Activated CD4-positive, CD25-positive, alpha-beta regulatory T cell treated with anti-CD3 and anti-CD28 coated beads, Interleukin-2, amount 50 U/mL, for 72 hours (primary cell): ENCODE results near the gene DNAH2.
"Not testable (repeated sequence)": the region's sequence is repeated elsewhere in the genome, so short reads cannot be mapped to it uniquely, and the experiment has no call there.

Experiments
- DNase-seq: peaks from one replicate; pipeline ENCODE4 v3.0.0; 2021

Gene DNAH2

DNA sequence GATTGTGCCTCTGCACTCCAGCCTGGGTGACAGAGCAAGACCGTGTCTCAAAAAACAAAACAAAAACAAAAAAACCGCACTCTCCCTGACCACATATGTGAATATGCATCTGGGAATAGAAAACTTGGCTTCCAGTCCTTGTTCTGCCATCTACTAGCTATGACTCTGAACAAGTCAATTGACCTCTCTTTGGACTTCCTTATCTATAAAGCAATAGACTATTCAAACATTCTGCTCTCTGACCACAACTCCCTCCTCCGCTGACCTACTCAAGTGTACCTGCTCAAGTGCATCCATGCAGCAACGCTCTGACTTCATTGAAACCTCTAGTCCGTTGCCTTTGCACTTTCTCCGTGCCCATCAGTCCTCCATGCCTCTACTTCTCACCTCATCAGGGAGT is 63.9 kb downstream of the DNAH2 start:
- no peak for DNase-seq

DNA sequence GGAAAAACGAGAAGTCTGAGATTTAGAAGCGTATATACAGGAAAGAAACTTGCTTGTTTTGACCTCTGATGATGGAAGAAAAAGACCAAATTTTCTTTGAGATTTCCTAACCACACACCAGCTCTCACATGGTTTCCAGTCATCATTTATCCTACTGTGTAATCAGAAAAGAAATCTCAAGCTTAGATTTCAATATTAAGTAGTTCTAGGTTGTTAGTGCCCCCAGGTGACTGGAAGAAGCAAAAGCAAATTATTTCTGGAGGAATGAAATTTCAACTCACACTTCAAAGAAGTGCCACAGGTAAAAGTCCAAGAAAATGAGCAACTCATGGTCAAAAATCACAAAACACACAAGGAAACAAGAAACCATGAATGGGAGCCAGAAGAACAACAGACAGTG is 64.7 kb downstream of the DNAH2 start:
- no peak for DNase-seq

DNA sequence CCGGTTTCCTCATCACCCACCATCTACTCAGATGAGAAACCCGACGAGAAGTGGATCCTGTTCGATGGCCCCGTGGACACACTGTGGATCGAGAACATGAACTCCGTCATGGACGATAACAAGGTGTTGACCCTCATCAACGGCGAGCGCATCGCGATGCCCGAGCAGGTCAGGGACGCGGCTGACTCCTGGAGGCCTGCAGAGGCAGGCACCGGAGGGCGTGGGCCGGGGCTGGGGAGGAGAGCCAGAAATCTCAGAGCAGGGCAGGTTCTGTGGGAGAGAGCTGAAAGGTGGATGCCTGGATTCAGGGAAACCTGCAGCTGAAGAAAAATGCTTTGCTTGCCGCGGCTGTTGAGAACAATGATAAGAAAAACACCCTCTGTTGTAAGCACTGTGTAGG is 69.3 kb downstream of the DNAH2 start:
- DNase-seq = no peak

DNA sequence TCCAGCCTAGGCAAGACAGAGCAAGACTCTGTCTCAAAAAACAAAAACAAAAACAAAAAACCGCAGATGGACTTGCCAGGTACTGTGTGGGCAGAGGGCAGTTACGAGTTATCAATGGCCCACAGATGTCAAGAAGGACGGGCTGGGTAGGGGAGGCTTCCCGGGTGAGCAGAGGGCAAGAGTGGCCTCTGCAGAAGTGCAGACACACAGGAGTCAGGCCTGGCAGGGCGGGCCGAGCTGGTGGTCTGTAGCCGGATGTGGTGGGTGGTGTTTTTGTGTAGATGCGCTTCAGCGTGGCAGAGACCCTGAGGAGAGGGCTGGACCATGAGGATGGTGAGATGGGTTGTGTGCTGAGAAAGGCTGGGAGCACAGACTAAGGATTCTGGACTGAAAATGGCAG is 71.6 kb downstream of the DNAH2 start:
- no peak for DNase-seq

DNA sequence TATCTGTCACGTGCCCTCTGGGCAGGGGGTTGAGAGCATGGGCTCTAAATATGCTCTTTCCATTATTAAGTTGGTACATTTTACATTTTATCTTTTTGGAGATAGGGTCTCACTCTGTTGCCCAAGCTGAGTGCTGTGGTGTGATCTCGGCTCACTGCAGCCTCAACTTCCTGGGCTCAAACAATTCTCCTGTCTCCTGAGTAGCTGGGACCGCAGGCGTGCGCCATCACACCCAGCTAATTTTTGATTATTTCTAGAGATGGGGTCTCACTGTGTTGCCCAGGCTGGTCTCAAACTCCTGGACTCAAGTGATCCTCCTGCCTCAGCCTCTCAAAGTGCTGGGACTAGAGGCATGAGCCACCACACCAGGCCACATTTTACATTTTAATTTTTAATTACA is 72.6 kb downstream of the DNAH2 start:
- no peak for DNase-seq

DNA sequence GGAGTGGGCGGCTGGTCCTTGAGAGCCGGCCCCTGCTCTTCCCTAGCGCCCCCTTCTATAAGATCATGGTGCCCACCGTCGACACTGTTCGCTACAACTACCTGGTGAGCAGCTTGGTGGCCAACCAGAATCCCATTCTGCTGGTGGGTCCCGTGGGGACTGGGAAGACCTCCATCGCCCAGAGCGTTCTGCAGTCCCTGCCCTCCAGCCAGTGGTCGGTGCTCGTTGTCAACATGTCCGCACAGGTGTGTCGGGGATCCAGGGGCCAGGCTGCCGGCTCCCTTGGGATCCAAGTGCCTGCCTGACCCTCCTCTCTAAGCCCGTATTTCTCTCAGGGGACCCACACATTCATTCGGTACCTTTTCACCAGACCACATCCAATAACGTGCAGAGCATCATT is 75.1 kb downstream of the DNAH2 start:
- no peak for DNase-seq

DNA sequence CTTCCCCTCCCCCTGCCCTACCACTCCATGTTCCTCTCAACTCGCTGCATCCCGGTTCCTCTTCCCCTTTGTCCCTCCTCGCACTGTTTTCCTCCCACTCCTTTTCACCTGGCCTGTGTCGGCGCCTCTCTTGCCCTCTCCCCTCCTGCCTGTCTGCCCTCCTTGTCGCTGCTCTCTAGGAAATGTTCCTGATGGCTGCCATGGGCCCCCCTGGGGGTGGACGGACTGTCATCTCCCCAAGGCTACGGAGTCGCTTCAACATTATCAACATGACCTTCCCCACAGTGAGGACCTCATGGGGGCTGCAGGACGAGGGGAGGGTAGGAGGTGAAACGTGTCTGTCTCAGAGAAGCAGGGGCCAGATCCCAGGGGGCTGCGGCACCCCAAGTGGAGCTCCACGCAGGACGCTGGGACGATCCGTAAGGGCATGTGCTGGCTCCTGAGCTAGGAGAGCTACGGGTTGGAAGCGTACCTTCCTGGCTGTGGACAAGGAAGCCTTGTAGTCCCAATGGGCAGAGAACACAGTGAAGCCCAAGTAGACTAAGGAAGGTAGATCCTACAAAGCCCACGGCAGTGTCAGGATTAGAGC is 76.6 kb downstream of the DNAH2 start:
- no peak for DNase-seq

DNA sequence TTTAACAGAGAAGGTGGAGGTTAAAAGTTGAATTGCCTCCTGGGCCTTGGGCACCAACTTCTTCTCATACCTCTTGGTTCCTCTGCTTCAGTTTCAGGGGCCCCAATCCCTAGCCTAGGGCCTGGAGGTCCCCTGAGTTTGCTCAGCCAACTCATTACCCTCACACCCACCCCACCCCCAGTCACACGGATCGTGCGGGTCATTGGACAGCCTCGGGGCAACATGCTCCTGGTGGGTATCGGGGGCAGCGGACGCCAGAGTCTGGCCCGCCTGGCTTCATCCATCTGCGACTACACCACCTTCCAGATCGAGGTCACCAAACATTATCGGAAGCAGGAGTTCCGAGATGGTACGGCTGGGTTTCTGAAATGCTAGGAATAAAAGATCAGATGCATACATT is 80.4 kb downstream of the DNAH2 start:
- no peak for DNase-seq

DNA sequence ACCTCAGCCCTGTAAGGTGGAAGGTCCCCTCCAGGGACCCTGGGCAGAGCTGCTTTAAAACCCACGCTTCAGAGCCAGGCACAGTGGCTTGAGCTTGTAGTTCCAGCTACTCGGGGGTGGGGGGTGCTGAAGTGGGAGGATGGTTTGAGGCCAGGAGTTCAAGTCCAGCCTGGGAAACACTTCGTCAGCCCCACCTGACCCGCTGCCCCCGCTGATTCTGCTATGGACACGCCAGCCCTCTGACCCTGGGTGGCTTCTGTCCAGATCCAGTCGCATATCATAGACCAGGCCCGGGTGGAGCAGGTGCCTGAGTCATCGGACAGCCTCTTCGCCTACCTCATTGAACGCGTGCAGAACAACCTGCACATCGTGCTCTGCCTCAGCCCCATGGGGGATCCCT is 81.3 kb downstream of the DNAH2 start:
- DNase-seq = no peak

DNA sequence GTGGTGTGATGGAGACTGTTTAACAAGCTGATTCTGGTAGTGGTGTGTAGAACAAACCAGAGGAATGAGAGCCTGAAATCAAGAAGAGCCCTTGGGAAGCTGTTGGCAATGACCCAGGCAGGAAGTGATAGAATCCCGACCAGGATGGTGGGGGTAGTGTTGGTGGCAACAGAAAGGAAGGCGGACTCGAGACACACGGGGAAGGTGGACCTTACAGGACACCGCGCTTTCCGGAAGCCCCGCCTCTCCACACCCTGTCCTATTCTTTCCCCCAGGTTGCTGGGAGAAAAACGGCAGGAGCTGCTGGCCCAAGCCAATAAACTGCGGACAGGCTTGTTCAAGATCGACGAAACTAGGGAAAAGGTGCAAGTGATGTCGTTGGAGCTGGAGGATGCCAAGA is 86.4 kb downstream of the DNAH2 start:
- DNase-seq = no peak

DNA sequence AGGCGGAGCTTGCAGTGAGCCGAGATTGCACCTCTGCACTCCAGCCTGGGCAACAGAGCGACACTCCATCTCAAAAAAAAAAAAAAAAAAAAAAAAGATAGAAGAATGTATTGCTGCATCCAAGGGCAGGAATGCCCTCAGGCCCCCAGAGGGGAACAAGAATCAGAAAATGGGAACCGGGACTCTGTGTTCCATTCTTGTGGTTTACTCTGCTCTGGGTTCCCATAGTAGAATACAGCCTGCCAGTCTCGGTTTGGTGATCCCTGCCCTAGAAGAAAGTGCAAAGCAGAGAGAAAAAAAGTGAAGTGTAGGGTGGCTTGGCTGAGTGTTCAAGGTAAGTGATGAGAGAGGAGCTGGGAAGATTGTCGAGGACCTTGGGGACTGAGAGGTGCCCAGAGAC is 89.0 kb downstream of the DNAH2 start:
- no peak for DNase-seq

DNA sequence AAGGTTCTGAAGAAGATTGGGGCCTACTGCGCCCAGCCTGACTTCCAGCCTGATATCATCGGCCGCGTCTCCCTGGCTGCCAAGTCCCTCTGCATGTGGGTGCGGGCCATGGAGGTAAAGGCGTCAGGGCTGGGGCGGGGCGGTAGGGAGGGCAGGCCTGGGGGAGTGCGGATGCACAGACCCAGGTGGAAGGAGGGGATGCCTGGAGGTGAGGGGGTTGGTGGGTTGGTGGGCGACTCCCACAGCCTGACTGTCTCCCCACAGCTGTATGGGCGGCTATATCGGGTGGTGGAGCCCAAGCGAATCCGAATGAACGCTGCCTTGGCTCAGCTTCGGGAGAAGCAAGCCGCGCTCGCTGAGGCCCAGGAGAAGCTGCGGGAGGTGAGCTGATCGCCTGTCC is 89.7 kb downstream of the DNAH2 start:
- DNase-seq = no peak

DNA sequence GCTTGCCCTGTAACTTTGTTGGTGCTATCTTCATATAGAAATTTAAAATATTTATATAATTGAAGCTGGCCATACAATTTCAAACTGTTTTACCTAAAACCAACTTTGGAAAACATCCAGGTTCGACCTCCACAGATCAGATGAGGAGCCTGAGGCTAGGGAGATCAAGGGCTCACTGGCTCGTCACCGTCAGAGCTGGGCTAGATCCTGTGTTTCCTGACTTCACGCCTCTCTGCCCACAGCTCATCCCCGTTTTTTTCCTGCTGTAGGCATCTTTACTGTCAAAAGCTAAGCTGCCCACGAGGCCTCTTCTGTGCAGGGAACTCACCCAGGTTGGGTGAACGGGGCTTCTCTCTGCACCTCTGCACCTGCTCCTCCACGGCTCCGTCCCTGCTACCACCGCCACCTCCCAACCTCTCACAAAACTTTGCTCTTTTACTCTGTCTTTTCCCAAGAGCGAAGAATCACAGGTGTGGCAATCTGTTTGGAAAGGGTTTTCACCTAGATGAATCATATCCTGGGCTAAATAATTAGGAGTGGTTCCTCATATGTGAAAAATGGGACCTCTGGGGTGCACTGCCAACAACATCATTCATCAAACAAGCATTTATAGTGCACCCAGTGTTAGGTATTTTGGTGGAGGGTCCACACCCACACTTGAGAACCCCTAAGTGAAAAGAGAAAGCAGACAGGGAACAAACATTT is 91.7 kb downstream of the DNAH2 start:
- DNase-seq = no peak

DNA sequence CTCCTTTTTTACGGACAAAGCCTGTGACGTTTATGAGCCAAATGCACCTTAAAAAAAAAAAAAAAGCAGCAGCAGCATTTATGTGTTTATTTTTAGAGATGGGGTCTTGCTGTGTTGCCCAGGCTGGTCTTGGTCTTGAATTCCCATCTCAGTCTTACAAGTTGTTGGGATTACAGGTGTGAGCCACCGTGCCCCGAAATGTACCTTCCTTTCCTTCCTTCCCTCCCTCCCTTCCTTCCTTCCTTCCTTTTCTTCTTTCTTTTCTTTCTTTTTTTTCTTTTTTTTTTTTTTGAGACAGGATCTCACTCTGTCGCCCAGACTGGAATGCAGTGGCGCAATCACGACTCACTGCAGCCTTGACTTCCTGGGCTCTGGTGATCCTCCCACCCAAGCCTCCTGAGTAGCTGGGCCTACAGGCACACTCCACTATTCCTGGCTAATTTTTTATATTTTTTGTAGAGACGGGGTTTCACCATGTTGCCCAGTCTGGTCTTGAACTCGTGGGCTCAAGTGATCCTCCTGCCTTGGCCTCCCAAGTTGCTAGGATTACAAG is 92.3 kb downstream of the DNAH2 start:
- not testable (repeated sequence) for DNase-seq

DNA sequence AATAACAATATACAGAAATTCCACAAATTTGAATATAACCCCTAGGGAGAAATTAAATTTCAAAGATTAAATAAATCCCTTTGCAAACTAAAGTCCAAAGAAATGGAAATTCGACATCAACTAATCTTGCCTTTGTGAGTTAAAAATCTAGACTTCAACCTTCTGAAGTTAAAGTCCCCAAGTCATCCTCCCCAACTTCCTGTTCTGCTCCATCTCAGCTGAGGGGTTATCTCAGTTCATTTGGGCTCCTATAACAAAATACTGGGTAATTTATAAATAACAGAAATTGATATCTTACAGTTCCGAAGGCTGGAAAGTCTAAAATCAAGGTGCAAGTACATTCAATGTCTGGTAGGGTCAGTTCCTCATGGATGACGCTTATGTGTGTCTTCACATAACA is 93.7 kb downstream of the DNAH2 start:
- no peak for DNase-seq

DNA sequence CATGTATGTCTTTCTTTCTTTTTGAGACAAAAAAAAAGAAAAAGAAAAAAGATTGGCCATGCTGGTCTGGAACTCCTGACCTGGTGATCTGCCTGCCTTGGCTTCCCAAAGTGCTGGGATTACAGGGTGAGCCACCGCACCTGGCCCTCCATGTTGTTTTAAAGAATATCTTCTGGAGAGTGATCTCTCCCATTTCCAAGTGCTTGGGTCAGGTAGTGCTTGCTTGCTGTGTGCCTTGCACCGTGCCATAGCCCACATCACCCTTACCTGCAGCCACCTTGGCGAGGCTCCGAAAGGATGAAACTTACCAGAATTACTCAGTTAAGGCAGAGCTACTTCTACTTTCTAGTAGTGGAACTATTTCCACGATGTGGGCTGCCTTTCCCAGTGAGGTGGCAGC is 97.4 kb downstream of the DNAH2 start:
- DNase-seq = no peak

DNA sequence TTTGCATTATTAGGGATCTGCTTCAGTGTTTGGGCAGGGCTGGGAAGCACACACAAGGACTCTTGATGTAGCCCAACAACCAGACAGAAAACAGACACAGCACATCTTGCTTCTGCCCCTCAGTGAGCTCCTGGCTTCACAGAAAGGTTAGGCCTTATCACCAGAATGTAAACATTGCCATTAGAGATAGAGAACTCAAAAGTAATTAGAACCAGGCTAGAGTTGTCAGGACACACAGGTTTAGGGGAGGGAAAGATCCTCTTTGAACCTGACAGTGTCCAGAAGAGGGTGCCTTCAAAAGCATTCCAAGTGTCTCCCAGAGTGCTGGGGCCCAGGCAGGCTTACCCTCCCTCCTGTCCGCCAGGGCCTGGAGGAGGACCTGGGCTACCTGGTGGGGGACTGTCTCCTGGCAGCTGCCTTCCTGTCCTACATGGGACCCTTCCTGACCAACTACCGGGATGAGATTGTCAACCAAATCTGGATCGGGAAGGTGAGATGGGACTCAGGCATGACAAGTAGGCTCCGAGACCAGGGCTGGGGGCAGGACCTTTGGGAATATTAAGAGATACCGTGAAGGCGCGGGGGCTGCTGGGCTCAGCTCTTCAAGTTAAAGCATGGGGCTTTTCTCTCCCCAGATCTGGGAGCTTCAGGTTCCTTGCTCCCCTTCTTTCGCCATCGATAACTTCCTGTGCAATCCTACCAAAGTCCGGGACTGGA is 99.5 kb downstream of the DNAH2 start:
- no peak for DNase-seq

DNA sequence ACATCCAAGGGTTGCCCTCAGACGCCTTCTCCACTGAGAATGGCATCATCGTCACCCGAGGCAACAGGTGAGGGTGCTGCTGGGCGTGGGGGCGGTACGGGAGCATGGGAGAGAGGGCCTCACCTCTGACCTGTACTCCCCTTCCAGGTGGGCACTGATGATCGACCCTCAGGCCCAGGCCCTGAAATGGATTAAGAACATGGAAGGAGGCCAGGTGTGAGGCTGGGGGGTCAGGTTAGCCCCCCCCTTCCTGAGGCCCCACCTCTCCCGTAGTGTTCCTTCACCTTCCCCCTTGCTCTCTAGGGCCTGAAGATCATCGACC is 100.1 kb downstream of the DNAH2 start:
- DNase-seq = no peak

DNA sequence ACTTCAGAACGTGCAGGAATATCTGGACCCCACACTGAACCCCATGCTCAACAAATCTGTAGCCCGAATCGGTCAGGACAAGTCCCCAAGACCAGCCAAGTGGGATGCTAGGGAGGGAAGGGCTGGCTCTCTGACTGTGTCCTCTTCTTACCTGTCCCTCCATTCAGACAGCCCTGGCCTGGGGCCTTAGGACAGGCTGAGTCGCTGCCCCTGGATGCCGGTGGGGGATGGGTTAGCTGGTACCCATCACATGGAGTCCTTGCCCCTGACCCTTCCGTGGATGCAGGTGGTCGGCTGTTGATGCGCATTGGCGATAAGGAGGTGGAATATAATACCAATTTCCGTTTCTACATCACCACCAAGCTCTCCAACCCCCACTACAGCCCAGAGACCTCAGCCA is 100.5 kb downstream of the DNAH2 start:
- DNase-seq = no peak

DNA sequence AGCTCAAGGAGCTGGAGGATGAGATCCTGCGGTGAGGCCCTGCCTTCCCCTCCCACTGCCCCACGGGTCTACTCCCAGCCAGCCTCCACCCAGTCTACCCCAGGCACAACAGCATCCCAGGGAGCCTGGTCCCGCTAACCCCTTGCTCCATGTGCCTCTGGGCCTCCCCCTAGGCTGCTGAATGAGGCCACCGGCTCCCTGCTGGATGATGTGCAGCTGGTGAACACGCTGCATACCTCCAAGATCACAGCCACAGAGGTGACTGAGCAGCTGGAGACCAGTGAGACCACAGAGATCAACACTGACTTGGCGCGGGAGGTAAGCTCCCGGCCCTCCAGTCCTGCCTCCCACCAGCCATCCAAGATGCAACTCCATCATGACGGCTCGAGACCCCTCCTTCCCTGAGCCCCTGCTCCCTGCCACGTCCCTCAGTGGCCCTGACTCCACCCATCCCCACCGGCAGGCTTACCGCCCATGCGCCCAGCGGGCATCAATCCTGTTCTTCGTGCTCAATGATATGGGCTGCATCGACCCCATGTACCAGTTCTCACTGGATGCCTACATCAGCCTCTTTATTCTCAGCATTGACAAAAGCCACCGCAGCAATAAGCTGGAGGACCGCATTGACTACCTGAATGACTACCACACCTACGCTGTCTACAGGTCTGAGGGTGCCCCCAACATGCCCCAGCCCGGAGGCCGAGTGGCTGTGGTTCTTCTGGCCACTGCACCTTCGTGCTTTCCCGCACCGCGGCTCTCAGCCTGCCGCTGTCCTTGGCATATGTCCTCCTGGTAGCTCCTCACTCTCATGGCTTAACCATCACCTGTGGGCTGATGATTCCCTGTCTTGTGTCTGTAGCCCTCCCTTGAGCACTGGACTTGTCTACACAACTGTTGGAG is 101.5 kb downstream of the DNAH2 start:
- no peak for DNase-seq

DNA sequence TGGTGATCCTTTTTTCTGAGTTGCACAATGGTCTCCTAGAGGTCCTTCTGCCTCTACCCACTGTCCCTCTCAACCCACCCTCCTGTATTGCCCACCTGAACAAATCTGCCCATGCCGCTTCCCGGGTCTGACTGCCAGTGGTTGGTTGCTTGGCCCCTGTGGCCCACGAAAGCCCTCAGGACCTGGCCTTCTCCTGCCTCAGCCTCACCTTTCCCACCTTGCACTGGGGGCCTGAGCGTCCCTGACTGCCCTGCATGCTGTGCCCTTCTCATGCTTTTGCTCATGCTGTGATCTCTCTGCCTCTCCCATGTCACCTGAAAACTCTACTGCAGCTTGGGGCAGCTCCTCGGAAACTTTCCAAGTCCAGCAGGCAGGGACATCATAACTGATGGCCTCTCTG is 102.7 kb downstream of the DNAH2 start:
- no peak for DNase-seq

DNA sequence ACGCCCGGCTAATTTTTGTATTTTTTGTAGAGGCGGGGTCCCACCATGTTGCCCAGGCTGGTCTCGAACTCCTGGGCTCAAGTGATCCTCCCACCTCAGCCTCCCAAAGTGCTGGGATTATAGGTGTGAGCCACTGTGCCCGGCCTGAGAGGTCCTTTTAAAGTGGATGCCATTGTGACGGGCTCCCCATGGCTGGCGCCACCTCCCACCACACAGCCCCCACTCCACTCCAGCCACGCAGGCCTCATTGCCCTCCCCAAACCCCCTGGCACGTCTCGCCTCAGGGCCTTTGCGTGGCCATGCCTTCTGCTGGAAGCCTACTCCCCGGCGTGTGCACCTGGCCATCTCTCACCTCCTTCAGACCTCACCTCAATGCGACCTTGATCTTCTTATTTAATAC is 104.6 kb downstream of the DNAH2 start:
- no peak for DNase-seq

DNA sequence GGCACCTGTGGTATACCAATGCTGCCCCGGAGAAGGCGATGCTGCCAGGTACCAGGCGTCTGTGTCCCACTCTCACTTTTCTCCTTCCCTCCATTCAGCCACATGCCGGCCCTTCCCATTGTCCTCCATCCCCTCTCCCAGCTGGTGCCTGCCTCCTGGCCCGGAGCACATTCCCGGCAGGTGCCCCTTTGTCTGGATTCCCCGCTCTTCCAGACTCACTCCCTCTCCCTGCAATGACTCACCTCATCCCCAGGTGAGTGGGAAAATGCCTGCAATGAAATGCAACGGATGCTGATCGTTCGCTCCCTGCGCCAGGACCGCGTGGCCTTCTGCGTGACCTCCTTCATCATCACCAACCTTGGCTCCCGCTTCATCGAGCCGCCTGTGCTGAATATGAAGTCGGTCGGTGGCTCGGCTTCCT is 106.0 kb downstream of the DNAH2 start:
- DNase-seq = no peak
